NCI-H510A (cell line): ENCODE results near the gene SLC35A5.

Source experiments
- DNase-seq: peaks from one replicate; lab custom pipeline; 2025; lab: John Stamatoyannopoulos, UW

The SLC35A5 gene

DNA sequence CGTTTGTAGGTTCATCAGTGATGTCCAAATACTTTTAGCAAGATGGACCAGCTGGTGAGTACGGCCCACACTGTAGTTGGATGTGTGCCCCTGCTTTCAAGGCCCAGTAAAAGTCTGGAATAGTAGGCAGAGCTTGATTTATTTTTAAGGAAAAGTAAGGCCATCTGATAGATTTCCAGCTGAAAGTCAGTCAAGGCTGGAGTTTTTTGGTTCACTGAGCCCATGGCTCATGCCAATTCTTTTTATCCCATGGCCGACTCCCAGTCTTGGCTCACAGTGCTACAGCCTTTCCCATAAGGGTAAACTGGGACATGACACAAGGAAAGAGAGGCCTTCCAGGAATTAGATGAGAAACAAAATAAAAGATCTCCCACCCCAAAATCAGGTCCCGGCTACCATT is 65.6 kb downstream of the SLC35A5 start:
- no peak for DNase-seq

GRCh38 chr3:112627919-112628466 is 66.1 kb downstream of the SLC35A5 start:
- DNase-seq, result no peak

GRCh38 chr3:112629425-112629824 is 67.6 kb downstream of the SLC35A5 start:
- no peak for DNase-seq

DNA sequence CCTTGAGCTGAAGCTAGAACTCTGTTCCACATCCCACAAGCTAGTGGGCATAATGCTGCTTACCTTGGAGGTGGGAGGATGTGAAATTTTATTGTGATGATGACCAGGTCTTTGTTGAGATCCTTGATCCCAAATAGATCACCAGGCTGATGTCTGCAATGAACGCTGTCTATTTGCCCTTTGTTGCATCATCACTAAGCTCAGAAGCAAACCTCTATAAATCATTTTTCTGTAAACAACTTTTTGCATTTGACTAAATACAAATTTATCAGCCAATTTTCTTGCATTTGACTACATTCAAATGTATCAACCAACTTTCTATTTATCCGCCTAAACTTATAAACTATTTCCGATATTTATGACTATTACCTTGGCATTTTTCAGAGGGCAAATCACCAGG is 69.4 kb downstream of the SLC35A5 start:
- no peak for DNase-seq

GRCh38 chr3:112632596-112632995 is 70.8 kb downstream of the SLC35A5 start:
- no peak for DNase-seq

GRCh38 chr3:112633191-112633590 is 71.3 kb downstream of the SLC35A5 start:
- DNase-seq, result no peak

DNA sequence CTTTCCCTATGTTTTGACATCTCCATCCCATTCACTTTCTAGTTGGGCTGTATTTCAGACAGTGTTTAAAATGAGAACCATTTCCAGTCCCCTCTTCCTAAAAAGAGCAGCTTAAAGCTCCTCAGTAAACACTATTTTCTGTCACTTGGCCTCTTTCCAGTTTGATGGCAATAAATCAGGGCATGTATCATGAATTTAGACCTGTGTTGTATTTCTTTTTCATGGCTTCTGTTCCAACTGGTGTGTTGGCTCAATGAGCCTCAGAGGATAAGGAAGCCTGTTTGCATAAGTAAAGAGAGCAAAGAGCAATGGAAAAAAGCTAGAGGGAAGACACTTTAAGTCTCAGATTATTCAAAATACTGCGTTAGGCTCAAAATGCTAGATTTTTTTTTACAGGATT is 71.9 kb downstream of the SLC35A5 start:
- DNase-seq, result no peak

- DNase-seq, result no peak
These were observed 73.1 kb downstream of the SLC35A5 start for GRCh38 chr3:112634786-112635541.
